NAMALWA (cell line): ENCODE measurements around the gene CCDC185.
A peak's percentile ranks its signal among the peaks of the same experiment; 100 is the strongest.

ENCODE experiments used
- DNase-seq: peaks from one replicate; pipeline ENCODE4 v3.0.0-alpha.2; 2015; ENCODE audit warnings: low spot score

Gene CCDC185

DNA sequence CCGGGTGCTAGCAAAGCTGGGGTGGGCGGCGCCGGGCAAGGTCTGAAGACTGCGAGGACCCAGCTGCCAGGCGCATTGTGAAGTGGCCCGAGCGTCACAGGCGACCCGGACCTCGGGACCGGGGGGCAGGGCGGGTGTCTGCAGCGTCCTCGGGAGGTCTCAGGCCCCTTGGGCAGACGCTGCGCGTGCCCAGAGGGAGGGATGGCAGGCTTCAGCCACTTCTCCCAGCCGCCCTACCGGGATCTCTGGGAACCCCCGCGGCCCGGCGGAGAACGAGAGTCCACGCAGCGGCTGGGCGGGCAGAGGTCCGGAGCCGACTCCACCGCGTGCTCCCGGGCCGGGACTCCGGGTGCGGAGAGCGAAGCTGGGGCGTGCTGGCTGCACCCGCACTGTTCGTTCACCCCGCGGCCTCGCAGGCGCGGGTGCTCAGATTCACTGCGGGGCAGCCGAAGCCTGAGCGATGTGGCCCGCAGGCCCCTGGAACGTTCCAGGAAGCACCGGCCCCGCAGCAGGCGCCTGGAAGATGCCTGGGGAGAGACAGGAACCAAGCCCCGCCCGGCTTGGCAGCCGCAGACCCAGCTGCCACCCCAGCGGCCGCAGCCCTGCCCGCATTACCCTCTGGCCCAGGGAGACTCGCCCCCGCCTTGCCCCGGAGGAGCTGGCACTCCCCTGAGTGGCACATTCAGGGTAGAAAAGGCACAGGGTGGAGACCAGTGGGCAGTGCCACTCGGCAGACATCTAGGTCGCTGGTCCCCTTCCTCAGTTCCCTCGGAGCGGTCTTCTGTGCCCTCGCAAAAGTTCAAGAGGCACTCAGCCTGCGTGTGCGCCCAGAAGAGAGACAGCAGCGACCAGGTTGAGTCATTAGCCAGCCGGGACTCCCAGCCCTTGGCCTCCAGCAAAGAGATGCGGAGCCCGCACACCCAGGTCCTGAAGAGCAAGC lies at the start of gene CCDC185:
Gene CCDC185, plus strand, starts transcription at position 141 of the 940 bp plus-strand sequence. Its CDS starts 61 bp downstream, at position 202.
- DNase-seq: no peak

DNA sequence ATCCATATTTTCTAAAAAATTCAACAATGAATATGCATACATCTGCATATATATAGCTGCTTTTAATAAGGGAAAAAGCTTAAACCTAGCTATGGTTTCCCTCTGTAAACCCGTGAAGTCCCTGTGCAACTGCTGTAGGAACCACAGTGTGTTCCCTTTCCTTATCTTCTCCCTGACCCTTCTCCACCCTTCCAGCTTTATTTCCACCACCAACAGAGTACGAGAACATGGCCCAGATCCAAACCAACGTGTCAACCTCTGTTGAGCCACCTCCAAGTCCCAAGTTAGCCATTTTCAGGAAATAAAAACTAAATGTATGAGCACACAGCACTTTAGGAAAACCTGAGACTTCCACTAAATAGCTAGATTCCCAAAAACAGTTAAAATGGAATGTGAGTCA lies 49.5 kb upstream of the CCDC185 start:
- no peak for DNase-seq

- DNase-seq: no peak
Observed at GRCh38 chr1:223344491-223344890, 48.7 kb upstream of the CCDC185 start.

GRCh38 chr1:223345720-223346119 lies 47.5 kb upstream of the CCDC185 start:
- DNase-seq: no peak

DNA sequence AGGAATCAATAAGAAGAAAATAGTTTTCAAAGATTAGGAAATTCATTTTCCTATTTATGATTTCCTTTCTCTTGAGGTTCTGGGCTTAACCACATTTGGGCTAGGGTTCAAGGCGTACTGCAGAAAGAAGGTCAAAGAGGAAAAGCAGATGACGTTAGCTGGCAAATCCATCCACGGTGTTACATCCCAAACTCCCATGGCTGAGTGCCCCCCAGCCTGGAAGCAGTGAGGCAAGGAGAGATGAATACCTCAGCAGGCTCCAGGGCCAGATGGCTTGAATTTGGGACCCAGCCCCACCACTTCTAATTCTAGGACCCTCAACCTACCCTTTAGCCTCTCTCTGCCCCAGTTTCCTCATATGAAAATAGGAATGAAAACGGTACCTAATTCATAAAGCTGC lies 46.9 kb upstream of the CCDC185 start:
- no peak for DNase-seq

DNA sequence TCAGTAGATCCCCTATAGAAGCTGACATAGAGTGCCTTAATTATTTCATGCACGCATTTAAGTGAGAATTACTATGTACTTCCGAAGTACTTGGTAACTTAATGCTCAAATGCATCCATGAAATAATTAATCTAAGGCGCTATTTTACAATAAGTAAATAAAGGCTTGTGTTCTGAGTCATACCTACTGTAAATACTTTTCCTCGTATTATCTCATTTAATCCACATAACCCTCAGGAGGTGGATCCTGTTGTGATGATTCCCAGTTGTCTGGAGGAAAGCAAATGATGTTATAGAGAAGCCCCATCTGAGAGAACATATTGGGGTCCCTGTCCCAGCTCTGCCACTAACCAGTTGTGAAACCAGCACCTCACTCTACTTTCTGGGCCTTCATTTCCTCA lies 45.6 kb upstream of the CCDC185 start:
- DNase-seq: no peak

GRCh38 chr1:223348439-223348838 lies 44.8 kb upstream of the CCDC185 start:
- no peak for DNase-seq

GRCh38 chr1:223349241-223349640 lies 44.0 kb upstream of the CCDC185 start:
- no peak for DNase-seq

DNA sequence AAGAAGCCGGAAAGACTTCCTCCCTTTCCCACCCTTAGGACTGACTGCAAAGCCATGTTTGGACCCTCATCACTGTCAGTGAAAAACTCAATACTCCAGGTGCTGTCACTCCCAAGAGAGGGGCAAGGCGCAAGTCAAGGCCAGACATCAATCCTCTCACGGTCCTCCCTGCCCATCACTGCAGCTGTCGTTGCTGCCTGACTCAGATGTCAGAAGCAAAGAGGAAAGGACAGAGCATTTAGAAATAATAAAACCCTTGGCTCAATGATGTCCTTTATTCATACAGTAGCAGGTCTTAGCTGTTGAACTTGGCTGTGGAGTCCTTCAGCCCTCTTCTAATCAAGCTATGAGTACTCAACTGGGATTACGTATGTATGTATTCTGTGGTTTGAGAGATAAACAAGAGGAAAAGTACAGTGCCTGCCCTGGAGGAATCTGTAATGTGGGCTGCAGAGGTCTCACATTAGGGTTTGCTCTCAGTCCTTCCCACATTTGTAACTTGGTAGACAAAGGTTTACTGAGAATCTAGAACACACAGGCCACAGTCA lies 42.8 kb upstream of the CCDC185 start:
- no peak for DNase-seq

- DNase-seq: no peak
Observed at GRCh38 chr1:223352944-223353343, 40.3 kb upstream of the CCDC185 start.

DNA sequence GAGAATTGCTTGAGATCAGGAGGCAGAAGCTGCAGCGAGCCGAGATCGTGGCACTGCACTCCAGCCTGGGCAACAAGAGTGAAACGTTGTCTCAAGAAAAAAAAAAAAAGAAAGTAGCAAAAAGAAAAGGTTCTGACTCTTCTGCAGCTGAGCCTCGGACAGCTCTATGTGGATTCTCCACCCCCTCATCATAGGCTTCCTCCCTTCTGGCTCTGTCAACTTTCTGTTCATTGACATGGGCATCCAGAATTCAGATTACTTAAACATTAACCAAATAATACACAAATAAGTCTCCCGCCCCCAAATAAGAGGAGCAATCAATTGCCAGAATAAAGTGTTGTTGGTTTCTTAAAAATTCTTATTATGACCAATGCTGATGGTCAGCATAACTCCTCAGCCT lies 39.3 kb upstream of the CCDC185 start:
- DNase-seq: no peak

GRCh38 chr1:223355699-223356098 lies 37.5 kb upstream of the CCDC185 start:
- DNase-seq: no peak

GRCh38 chr1:223358826-223359225 lies 34.4 kb upstream of the CCDC185 start:
- DNase-seq: no peak

- no peak for DNase-seq
Observed at GRCh38 chr1:223363057-223363855, 30.0 kb upstream of the CCDC185 start.

DNA sequence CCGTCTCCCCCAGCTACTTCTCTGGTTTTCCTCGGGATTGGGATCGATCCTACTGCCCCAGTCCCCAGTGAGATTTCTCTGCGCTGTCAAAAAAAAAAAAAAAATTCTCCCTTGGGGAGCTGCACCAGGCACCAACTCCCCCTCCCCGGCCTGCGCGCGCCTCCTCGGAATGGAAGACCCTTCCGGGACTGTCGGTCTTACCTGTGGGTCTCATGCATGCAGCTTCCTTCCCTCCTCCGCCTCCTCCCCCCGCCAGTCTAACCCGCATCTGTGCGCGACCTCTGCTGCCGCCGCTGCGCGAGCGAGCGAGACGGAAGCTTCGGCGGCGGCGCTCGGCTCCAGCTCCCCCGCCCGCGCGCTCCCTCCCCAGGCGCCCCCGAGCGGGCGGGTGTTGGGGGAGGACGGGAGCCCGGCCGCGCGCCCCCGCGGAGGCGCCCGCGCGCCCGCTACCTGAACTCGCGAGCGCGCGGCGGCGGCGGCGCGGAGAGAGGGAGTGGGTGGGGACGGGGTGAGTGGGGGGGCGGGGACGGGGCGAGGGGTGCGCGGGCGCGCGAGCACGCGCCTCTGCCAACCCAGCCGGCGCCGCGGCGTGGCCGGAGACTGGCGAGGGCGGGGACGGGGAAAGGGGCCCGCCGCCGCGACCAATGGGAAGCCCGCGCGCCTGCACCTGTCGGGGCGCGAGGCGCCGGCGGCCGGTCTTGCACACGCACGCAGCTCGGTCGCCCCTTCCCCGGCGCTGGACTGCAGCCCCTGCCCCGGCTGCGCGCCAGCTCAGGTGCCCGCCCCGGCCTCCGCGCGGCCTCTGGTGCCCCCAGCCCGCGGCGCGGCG lies 29.1 kb upstream of the CCDC185 start, which contains the start of gene SUSD4:
Gene SUSD4, minus strand, starts transcription at position 321 of the 829 bp plus-strand sequence. CDS start 751 bp downstream, outside the sequence.
- peak; percentile 43 for DNase-seq

- no peak for DNase-seq
Observed at GRCh38 chr1:223364685-223365382, 28.4 kb upstream of the CCDC185 start.

DNA sequence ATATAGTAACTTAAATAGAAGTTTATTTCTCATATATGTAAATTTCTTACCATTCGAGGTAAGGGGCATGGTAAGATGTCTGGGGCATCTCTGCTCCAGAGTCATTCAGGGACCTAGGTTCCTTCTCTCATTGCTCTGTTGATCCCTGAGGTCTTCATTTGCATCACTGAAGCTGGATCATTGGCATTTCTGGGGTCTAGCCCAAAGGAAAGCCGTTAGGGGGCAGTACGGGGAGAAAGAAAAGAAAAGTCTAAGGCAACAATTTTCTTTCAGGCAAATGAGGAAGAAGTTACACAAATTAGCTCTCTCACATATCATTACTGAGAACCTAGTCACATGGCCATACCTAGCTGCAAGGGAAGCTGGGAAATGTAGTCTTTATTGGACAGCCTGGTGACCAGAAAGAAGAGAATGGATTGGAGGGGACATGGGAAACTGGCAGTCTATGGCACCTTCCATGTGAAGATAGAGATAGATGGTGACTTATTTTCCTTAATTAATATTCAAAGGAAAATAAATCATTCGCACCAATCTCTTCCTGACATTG lies 19.1 kb upstream of the CCDC185 start:
- peak; percentile 41 for DNase-seq

DNA sequence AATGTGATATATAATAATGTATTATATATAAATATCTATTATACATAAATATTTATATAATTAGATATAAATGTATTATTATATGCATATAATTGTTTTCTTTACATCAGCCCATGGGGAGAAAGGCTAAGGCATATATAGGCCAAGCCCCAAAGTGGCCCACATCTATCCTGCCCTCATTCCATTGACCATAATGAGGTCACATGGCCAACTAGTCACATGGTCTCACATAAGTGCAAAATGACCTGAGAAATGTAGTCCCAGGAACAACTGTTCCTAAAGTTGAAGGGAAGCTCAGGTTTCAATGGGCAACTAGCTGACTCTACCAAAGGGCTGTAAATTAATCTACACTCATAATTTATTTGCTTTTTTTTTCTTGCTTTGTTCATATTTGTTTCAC lies 14.5 kb upstream of the CCDC185 start:
- no peak for DNase-seq

DNA sequence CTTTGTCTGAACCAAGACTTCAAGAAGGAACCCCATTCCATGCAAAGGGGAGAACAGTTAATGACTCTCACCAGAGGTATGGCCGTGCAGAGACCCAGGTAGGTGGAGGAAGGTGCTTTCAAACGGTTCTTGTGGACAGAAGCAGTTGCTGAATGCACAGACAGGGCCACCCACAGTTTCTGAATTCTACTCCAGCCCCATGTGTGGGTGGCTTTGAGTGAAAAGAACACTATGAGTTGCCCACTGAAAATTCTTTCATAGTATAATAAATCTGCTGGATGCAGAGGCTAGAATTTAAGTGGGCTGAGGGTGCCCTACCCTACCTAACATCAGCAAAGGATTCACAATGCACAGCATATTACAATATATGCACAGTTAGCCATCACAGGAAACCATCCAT lies 7.2 kb upstream of the CCDC185 start:
- DNase-seq: no peak

GRCh38 chr1:223390618-223391017 lies 2.6 kb upstream of the CCDC185 start:
- no peak for DNase-seq

DNA sequence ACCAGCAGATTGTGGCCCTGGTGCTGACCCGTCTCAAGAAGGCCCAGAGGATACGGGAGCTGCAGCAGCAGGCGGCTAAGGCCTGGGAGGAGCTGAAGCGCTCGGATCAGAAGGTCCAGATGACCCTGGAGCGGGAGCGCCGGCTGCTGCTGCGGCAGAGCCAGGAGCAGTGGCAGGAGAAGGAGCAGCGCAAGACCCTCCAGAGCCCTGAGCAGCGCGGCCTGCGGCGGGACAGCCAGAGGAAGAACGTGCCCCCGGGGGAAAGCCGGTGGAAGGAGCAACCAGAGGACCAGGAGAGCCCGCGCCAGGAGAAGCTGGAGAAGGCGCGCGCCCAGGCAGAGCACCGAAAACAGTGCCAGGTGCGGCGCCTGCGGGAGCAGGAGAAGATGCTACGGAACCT lies 1.0 kb downstream of the CCDC185 start:
- no peak for DNase-seq
